Fibroblast of mammary gland (primary cell): ENCODE data around the gene CRACDL.

Experiments
- DNase-seq: peaks from one replicate; pipeline ENCODE4 v3.0.0-alpha.2; 2010; ENCODE audit warnings: low read depth
- H3K4me3 ChIP-seq: 2 replicates; pipeline ENCODE4 v1.5.1; 2011; ENCODE audit warnings: low read depth, mild to moderate bottlenecking, low read length, moderate library complexity; ENCODE audit not compliant: control insufficient read depth
- CTCF ChIP-seq: conservative IDR thresholded peaks from 2 replicates; pipeline ENCODE4 v1.5.1; 2011; ENCODE audit warnings: low read depth, low read length, inconsistent platforms; ENCODE audit not compliant: control insufficient read depth, insufficient read depth

CRACDL gene

DNA sequence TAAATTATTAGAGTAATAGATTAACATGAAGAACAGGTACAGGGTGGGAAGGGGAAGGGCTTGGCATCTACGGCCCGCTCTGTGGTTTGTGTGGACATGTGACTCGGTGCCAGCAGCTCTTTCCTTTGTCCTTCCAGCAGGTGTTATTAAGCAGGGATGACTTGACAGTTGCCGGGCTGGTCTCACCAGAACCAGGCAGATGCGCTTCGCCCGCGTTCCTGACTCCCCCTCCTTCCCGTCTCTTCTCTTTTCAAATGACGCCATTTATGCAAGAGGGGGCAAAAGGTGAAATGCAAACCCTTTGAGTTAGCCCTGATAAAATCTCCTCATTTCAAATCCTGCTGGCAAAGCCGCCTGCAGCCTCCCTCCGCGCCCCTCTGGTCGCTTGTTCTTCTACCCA, 166.2 kb downstream of the CRACDL start:
- no peak for DNase-seq
- no peak overlapping the region for H3K4me3 ChIP-seq

DNA sequence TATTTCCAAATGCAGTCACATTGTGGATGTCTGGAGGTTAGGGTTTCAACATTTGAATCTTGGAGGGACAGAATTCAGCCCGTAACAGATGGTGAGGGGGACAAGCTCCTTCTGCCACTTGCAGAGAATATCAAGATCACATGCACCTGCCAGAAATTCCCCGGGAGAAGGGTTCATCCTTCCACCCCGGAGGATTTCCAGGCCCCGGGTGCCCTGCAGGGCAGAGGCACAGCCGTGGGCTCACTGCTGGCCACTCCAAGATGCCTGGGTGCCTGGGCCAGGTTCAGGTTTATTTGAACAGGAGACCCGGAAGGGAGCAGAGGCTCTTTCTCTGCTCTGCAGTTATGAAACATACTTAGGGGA, 166.9 kb downstream of the CRACDL start:
- TF ChIP-seq CTCF = no peak
- no peak for DNase-seq
- H3K4me3 ChIP-seq = no peak overlapping the region

More for the DNA sequence above, 166.2 kb downstream of the CRACDL start:
- no peak for TF ChIP-seq CTCF

DNA sequence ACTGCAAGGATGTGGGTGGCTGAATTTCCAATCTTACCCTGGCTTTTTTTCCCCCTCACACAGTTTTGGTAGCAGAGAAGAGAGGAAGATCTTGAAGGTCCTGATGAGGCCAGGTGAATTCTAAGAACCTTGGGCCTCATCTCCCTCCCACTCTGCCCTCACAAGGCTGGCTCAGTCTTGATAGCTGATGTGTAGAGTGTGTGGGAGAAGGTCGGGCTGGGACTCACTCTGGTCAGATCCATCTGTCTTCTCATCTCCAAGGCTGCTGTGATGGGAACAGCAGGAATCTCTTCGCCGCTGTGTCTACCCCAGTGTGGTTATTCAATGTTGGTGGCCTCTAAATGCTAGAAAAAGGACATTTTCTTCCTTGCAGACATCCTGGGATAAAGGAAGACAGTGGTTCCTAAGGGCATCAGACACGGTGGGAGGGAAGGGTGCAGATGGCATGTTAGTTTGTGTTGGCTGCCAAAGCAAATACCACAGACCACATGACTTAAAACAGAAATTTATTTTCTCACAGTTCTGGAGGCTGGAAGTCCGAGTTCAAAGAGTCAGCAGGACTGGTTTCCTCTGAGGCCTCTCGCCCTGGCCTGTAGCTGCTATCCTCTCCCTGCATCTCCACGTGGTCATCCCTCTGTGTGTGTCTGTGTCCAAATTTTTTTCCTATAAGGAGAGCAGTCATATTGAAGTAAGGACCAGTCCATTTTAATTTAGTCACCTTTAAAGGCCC, 167.5 kb downstream of the CRACDL start:
- no peak for TF ChIP-seq CTCF
- no peak overlapping the region for H3K4me3 ChIP-seq
- DNase-seq = no peak

GRCh38 chr2:98764499-98764898, 171.5 kb downstream of the CRACDL start:
- DNase-seq = no peak
- no peak for TF ChIP-seq CTCF
- H3K4me3 ChIP-seq = no peak overlapping the region

DNA sequence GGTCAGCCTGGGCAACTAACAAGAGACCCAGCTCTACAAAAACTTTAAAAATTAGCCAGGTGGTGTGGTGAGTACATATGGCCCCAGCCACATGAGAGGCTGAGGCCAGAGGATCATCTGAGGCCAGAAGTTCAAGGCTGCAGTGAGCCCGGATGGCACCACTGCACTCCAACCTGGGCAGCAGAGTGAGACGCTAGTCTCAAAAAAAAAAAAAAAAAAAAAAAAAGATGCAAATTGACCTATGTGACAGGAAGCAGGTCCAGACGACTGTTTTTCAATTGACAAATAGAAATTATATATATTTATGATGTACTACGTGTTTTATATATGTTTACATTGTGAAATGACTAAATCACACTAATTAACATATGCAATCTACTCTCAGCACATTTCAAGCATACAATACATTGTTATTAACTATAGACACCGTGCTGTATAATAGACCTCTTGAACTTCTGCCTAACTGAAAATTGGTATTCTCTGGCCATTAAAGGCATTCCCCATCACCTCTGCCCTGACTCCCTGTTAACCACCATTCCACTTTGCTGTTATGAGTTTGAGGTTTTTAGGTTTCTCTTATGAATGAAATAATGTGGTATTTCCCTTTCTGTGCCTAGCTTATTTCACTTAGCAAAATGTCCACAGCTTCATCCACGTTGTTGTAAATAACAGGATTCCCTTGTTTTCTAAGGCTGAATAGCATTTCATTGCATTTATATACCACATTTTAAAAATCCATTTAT, 172.6 kb downstream of the CRACDL start:
- no peak for TF ChIP-seq CTCF
- H3K4me3 ChIP-seq = no peak overlapping the region
- no peak for DNase-seq

DNA sequence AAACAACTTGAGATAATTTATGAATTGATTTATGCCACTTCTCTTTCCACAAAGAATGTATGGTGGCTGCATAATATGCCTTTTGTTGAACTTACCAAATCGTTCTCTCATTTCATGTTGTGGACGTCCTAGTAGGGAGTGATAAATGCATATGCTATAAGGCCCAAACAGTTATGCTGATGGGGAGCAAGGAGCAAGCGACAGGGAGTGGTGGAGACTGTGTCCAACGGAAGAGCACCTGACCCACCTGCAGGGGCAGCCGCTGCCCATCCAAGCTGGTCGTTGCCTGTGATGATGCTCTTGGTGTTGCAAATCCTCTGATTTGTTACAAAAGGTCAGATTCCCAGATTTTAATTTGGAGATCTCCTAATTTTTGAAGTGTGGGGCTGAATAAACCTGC, 174.1 kb downstream of the CRACDL start:
- TF ChIP-seq CTCF = no peak
- no peak for DNase-seq
- no peak overlapping the region for H3K4me3 ChIP-seq
